ENCODE measurements around the gene OPN4. TPM values are rescaled to one million over a fixed set of nuclear protein-coding genes. Genes with fewer than 3 reads are reported as not detected.

The OPN4 gene
- total and polyA plus RNA-seq, 9 of the 15 experiments (the other 6 are each of a cell fraction or from before 2014, with no cell fraction given), result not detected

DNA sequence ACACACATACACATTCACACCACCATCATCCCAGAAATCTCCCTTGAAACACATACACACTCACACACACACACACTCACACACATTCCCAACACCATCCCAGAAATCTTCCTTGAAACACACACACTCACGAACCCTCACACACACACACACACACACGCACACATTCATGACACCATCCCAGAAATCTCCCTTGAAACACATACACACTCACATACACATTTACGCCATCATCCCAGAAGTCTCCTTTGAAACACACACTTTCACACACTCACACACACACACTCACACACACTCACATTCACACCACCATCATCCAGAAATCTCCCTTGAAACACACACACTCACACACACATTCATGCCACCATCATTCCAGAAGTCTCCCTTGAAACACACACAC, 360 bp upstream of the OPN4 start:
- H3K27me3 ChIP-seq (ENCODE audit: control insufficient read depth in 2 of 2, insufficient read depth in 2 of 2, low read length in 2 of 2), result peaks cover 5 to 89% of the 10 kb centered on the region in 2 experiments; a peak in 3 of 5 replicates
- BruUV-seq (replicated peaks), result no TSS peak
- H3K4me1 ChIP-seq (replicated peaks in 1 of 2; ENCODE audit: control insufficient read depth in 2 of 2, insufficient read depth in 2 of 2, low read length in 2 of 2), result peaks cover 0 to 4% of the 10 kb centered on the region in 2 experiments; a peak in 2 of 5 replicates
- TF ChIP-seq ZNF445 (CRISPR knock-in tag; IDR thresholded peaks at IDR 0.05; ENCODE audit: low read depth), result no peak
- no peak for TF ChIP-seq ARNT (IDR thresholded peaks at IDR 0.05)
- TF ChIP-seq C11orf30 (IDR thresholded peaks at IDR 0.05; ENCODE audit: low read depth), result no peak
- no peak for TF ChIP-seq IRF1 (CRISPR knock-in tag; IDR thresholded peaks at IDR 0.05; ENCODE audit: borderline replicate concordance)
- TF ChIP-seq, protein P1, sequence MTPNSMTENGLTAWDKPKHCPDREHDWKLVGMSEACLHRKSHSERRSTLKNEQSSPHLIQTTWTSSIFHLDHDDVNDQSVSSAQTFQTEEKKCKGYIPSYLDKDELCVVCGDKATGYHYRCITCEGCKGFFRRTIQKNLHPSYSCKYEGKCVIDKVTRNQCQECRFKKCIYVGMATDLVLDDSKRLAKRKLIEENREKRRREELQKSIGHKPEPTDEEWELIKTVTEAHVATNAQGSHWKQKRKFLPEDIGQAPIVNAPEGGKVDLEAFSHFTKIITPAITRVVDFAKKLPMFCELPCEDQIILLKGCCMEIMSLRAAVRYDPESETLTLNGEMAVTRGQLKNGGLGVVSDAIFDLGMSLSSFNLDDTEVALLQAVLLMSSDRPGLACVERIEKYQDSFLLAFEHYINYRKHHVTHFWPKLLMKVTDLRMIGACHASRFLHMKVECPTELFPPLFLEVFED (CRISPR knock-in tag; conservative IDR thresholded peaks at IDR 0.05), result no peak
- TF ChIP-seq, protein P2, sequence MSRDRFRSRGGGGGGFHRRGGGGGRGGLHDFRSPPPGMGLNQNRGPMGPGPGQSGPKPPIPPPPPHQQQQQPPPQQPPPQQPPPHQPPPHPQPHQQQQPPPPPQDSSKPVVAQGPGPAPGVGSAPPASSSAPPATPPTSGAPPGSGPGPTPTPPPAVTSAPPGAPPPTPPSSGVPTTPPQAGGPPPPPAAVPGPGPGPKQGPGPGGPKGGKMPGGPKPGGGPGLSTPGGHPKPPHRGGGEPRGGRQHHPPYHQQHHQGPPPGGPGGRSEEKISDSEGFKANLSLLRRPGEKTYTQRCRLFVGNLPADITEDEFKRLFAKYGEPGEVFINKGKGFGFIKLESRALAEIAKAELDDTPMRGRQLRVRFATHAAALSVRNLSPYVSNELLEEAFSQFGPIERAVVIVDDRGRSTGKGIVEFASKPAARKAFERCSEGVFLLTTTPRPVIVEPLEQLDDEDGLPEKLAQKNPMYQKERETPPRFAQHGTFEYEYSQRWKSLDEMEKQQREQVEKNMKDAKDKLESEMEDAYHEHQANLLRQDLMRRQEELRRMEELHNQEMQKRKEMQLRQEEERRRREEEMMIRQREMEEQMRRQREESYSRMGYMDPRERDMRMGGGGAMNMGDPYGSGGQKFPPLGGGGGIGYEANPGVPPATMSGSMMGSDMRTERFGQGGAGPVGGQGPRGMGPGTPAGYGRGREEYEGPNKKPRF (IDR thresholded peaks at IDR 0.05; ENCODE audit: low read depth, low read length), result no peak
- TF ChIP-seq L3MBTL2 (IDR thresholded peaks at IDR 0.05), result no peak
- TF ChIP-seq MAZ (CRISPR knock-in tag; conservative IDR thresholded peaks at IDR 0.05 in 1 of 2, IDR thresholded peaks at IDR 0.05 in 1 of 2), result no peak
- TF ChIP-seq TSC22D4 (tag; IDR thresholded peaks at IDR 0.05), result peak; percentile 65; the same call in 1 of the 2 replicates
- TF ChIP-seq NFATC3 (IDR thresholded peaks at IDR 0.05), result no peak
- no peak for TF ChIP-seq GATA2 (CRISPR knock-in tag; IDR thresholded peaks at IDR 0.05)
- TF ChIP-seq MCM7 (IDR thresholded peaks at IDR 0.05), result 0 out of 4 replicates have a peak, but pooled peaks of 1 of the 2 experiments have one; percentile 18
- H3K36me3 ChIP-seq (ENCODE audit: control insufficient read depth, insufficient read depth, low read length), result no peaks in the 10 kb centered on the region
- H3K9me3 ChIP-seq (replicated peaks; ENCODE audit: control insufficient read depth, insufficient read depth, low read depth, low read length), result no peaks in the 10 kb centered on the region
- ATAC-seq (no peak), DNase-seq (ENCODE audit: extremely low read depth in 1 of 4, low spot score in 3 of 4) (no peak), FAIRE-seq (peak; percentile 72)
- WGBS (ENCODE audit: insufficient coverage, low coverage, missing lambda C conversion rate), result 0% methylated on average over 2 of the region's 3 CpGs
- 0 out of 2 replicates have a peak overlapping the region, but pooled peaks have one; percentile 32 for H2AFZ ChIP-seq (ENCODE audit: low read depth, low read length)
- ChIA-PET POLR2A (interaction anchor here (0.6 to 0.8 kb wide), 3 partner anchors 8 to 26 kb away, joined by 3 to 4 read pairs (median 3); no protein-coding TSS in a partner anchor), CTCF (ENCODE audit: low intra/inter-chr PET ratio) (no interaction called here)
- no peaks in the 10 kb centered on the region for H4K20me1 ChIP-seq (replicated peaks; ENCODE audit: control insufficient read depth, insufficient read depth, low read length)
- H3K79me2 ChIP-seq (ENCODE audit: control insufficient read depth, insufficient read depth, low read length), result no peaks in the 10 kb centered on the region
- intact Hi-C loops (cut with micrococcal nuclease), result no loop called here
- no peak overlapping the region for H3K27ac ChIP-seq (ENCODE audit: extremely low read depth, low read depth, low read length)
- H3K9me1 ChIP-seq (ENCODE audit: control insufficient read depth, insufficient read depth, low read length), result no peaks in the 10 kb centered on the region
- in situ Hi-C loops (cut with MboI), result no loop called here
- H3K9ac ChIP-seq (ENCODE audit: insufficient read depth in 1 of 2, low read depth in 2 of 2, low read length in 2 of 2), result no peak overlapping the region
- no peak overlapping the region for H3K4me2 ChIP-seq (ENCODE audit: insufficient read depth, low read length)
- no peak overlapping the region for H3K4me3 ChIP-seq
